Choroid plexus epithelial cell (primary cell): ENCODE results near the gene LYSMD3.

Experiments used
- DNase-seq: peaks from one replicate; pipeline ENCODE4 v3.0.0-alpha.2; 2010; ENCODE audit warnings: low read depth
- H3K4me3 ChIP-seq: 2 replicates; pipeline ENCODE4 v1.5.1; 2011; ENCODE audit warnings: low read depth, mild to moderate bottlenecking, control low read depth, low read length, moderate library complexity
- CTCF ChIP-seq: conservative IDR thresholded peaks from 2 replicates; pipeline ENCODE4 v1.5.1; 2011; ENCODE audit warnings: low read depth, mild to moderate bottlenecking, control low read depth, inconsistent platforms, low read length, moderate library complexity

The LYSMD3 gene

GRCh38 chr5:90549223-90549622, 19.8 kb upstream of the LYSMD3 start:
- no peak for TF ChIP-seq CTCF
- no peak overlapping the region for H3K4me3 ChIP-seq
- no peak for DNase-seq

- no peak for DNase-seq
- no peak for TF ChIP-seq CTCF
- H3K4me3 ChIP-seq = no peak overlapping the region
Observed at GRCh38 chr5:90548069-90548593, 18.7 kb upstream of the LYSMD3 start.

- no peak for TF ChIP-seq CTCF
- H3K4me3 ChIP-seq = no peak overlapping the region
- no peak for DNase-seq
Observed at GRCh38 chr5:90547072-90547536, 17.7 kb upstream of the LYSMD3 start.

- no peak for TF ChIP-seq CTCF
- H3K4me3 ChIP-seq = no peak overlapping the region
- no peak for DNase-seq
Observed at GRCh38 chr5:90546216-90546837, 16.9 kb upstream of the LYSMD3 start.

GRCh38 chr5:90545511-90545910, 16.1 kb upstream of the LYSMD3 start:
- no peak for DNase-seq
- H3K4me3 ChIP-seq = no peak overlapping the region
- TF ChIP-seq CTCF = no peak

- DNase-seq = no peak
Observed at GRCh38 chr5:90542827-90543519, 13.6 kb upstream of the LYSMD3 start.

More at GRCh38 chr5:90542827-90543519, 13.6 kb upstream of the LYSMD3 start:
- TF ChIP-seq CTCF = no peak
- no peak overlapping the region for H3K4me3 ChIP-seq
